Gastrocnemius medialis (tissue), 4 donors: ENCODE data around the gene SENP1.

Source experiments
- POLR2A ChIP-seq, 2 donors: fragments of 450-650 bp; IDR thresholded peaks; one replicate each; pipeline ENCODE4 v1.6.1; 2017; ENCODE audit warnings: antibody characterized with exemption in 2 of 2, mild to moderate bottlenecking in 2 of 2, moderate library complexity in 2 of 2
- TF ChIP-seq, protein P1 (sequence below), 5 experiments: fragments of 450-650 bp in 3 of 5; fragments of 200-600 bp in 2 of 5; sonication (generic) in 2 of 5; IDR thresholded peaks in 4 of 5; conservative IDR thresholded peaks in 1 of 5; 1 replicate in 4 of 5; 2 replicates in 1 of 5; pipeline ENCODE4 v1.5.1; 2016 to 2019; ENCODE audit warnings: antibody characterized with exemption in 5 of 5, mild to moderate bottlenecking in 3 of 5, moderate library complexity in 3 of 5

DNA sequence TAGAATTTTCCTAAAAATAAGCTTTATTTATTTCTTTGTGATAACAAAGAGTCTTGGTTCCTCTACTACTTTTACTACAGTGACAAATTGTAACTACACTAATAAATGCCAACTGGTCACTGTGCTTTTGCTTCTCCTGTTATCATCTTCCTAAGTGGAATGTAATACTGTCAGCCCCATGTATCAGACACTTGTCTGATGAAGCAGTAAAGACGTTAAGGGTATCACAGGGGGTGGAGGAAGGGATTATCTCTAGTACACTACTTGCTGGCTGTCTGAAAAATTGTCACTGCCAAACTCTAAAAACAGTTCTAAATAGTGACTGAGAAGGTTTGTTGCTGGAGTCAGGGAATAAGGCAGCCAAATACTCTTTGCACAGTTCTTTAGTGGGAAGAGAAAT lies 40.1 kb upstream of the SENP1 start:
- TF ChIP-seq, protein P1, sequence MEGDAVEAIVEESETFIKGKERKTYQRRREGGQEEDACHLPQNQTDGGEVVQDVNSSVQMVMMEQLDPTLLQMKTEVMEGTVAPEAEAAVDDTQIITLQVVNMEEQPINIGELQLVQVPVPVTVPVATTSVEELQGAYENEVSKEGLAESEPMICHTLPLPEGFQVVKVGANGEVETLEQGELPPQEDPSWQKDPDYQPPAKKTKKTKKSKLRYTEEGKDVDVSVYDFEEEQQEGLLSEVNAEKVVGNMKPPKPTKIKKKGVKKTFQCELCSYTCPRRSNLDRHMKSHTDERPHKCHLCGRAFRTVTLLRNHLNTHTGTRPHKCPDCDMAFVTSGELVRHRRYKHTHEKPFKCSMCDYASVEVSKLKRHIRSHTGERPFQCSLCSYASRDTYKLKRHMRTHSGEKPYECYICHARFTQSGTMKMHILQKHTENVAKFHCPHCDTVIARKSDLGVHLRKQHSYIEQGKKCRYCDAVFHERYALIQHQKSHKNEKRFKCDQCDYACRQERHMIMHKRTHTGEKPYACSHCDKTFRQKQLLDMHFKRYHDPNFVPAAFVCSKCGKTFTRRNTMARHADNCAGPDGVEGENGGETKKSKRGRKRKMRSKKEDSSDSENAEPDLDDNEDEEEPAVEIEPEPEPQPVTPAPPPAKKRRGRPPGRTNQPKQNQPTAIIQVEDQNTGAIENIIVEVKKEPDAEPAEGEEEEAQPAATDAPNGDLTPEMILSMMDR (IDR thresholded peaks at IDR 0.05 in 4 of 5, conservative IDR thresholded peaks at IDR 0.05 in 1 of 5), result no peak
- TF ChIP-seq POLR2A (IDR thresholded peaks at IDR 0.05), result no peak
